GM18499 (cell line): ENCODE results near the gene TRERF1.
"Not testable (repeated sequence)": the region's sequence is repeated elsewhere in the genome, so short reads cannot be mapped to it uniquely, and the experiment has no call there.

Source experiments
- ATAC-seq: cut with Tn5 transposase; IDR thresholded peaks from one replicate; pipeline ENCODE4 v1.9.1; 2021; ENCODE audit warnings: moderate number of reproducible peaks; ENCODE audit not compliant: insufficient read depth, unreplicated experiment

TRERF1 gene

DNA sequence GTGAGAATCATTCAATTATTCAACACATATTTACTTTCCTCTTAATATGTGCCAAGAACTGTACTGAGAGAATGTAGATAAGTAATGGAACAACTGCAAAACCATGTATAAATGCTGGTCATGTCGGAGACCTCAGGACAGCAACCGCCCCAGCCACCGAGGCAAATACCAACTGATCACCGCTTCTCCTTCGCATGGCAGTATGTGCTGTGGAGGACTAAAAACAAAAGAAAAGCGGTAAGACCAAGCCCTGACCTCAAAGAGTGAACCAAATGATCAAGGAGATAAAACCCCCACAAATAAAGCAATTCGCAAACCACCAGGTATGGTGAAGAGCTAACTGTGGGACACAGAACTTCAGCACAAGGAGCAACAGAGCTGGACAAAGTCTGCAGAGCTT lies 104.3 kb downstream of the TRERF1 start:
- no peak for ATAC-seq

GRCh38 chr6:42345696-42346416 lies 105.9 kb downstream of the TRERF1 start:
- ATAC-seq, result no peak

- no peak for ATAC-seq
Measured at GRCh38 chr6:42344756-42345155, 107.0 kb downstream of the TRERF1 start.

DNA sequence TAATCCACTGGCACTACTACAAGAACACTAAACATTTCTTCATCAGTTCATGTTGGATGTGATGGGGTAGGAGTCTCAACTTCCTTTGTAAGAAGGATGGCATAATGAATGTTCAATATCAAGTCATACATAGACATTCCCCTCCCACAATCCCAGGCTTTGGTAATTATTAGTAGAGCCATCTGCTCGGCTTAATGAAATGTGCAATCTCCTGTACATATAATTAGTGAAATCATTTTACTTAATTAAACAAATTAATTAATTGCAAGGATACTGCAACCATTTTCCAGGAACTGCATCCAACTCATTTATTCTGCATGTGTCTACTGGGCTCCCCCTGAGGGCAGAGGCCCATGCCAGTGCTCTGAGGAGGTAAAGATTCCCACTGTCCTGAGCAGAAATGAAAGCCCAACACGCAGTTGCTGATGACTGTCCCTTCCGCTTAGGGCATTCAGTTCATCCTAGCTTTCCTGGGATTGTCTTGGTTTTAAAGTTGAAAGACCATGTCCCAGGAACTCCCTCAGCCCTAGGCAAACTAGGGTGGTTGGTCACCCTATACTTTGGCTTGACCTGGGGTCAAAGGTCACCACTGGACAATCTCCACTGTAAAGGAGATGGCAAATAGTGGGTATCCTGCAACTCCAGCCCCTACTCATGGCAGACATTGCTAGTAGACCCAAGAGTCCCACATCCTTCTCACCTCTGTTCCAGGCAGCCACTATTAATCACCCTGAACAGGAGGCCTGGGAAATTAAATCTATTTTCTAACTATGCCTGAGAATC lies 109.8 kb downstream of the TRERF1 start:
- ATAC-seq, result no peak

- no peak for ATAC-seq
Measured at GRCh38 chr6:42341221-42341620, 110.5 kb downstream of the TRERF1 start.

DNA sequence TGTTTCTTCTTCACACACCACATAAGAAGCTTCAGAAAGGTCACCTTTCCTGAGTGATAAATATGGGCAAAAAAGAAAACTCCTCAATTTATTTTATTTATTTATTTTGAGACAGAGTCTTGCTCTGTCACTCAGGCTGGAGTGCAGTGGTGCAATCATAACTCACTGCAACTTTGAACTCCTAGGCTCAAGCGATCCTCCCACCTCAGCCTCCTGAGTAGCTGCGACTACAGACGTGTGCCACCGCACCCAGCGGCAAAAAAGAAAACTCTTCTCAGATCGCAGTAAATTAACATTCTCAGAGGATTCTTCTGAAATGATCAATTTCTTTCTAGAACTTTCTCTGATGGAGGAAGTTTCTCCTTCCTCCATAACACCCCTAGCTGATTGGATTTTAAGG lies 111.2 kb downstream of the TRERF1 start:
- no peak for ATAC-seq

DNA sequence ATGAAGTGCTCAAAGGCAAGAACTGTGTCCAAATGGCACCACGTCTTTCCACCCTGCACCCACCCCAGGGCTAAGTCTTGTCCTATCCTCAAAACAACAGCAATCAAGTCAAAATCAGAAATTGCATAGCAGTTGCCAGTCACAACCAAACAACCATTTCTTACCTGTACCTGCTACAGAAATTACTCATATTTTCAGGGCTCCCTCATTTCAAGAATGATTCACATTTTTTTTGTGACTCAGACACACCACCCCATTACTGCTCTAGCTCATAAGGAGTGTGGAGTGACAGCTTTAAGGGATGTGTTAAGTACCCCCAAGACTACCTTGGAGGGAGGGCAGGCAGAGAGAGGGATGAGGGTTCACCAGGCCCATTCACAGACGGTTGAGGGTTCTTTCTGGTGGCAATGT lies 111.7 kb downstream of the TRERF1 start:
- no peak for ATAC-seq

DNA sequence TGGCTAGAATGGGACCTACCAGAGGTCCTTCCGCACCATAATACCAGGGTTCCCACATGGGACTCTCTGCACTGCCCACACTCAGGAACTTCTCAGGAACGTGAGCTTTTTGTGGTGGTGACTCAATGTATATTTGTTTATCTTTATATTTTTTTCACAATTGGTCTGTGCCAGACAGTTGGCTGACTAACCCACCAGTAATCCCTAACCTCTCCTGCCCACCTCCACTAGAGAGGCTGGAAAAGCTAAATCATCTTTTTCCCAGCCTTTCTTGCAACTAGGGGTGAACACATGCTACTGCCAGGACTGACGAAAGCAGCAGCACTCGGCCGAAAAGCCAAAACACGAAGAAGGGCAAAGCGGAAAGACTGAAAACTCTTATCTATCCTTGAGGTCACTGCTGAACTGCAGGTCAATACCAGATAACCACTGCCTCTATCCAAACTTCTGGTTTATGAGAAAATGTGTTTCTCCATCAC lies 112.9 kb downstream of the TRERF1 start:
- ATAC-seq, result no peak

DNA sequence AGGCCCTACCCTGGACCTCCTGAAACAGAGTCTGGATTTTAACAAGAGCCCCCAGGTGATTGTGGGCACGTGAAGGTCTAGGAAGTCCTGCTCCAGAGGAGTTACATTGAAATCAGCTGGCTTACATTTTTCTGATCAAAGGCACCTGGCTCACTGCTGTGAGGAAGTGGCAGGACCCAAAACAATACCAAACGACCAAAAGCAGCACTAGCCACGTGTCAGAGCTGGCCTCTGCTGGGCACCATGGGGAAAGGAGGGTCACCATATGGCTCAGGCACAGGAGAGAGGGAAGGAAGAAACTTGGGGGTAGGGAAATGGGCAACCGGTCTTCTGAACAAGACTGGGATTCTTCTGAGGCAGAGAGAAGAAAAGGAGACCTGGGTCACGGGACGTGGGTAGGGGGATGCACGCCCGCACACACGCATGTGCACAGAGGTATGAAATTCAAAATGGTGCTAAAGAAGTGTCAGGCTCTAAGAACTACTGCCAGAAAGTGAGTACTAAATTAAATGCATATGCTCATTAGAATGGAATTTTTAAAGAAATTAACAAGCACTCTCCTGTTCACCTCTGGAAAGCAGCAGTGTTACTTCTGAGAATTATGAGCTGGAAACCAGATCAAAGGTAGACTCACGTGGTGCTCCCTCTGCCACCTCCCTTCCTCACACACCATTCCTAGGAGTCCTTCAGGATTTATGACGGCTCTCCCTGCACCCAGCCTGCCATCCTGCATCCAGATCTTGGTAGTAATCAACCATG lies 113.6 kb downstream of the TRERF1 start:
- ATAC-seq, result no peak

DNA sequence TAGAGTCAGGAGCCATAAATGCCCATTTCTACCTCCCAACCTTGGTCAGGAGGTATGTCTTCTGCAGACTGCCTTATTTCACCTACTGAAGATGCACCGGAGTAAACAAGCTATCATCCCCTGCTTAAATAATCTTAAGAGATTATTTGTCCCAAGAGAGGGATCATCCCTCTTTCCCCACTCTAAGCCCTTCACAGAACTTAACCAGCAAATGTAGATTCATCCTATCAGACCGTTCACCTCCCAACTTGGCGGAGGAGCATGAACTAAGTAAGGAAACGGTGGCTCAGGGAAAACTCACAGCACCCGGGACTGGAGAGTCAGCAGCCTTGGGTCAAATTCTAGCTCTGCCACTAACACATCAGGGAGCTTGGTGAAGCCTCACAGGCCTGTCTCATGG lies 115.3 kb downstream of the TRERF1 start:
- ATAC-seq, result no peak

DNA sequence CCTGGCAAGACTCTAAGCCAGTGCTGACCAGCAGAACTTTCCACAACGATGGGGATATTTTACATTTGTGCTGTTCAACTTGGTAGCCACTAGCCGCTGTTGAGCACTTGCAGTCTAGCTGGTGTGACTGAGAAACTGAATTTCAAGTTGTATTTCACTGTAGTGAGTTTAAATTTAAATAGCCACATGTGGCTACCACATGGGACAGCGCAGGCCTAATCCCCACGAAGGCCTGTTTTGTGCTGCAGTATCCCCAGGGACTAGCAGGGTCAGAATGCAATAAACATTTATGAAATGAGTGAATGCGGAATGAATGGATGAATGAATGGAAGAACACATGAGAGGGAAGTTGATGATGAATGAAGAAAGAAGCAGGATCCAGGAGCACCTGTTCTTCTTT lies 115.8 kb downstream of the TRERF1 start:
- ATAC-seq, result no peak

GRCh38 chr6:42334870-42335269 lies 116.9 kb downstream of the TRERF1 start:
- ATAC-seq, result no peak

DNA sequence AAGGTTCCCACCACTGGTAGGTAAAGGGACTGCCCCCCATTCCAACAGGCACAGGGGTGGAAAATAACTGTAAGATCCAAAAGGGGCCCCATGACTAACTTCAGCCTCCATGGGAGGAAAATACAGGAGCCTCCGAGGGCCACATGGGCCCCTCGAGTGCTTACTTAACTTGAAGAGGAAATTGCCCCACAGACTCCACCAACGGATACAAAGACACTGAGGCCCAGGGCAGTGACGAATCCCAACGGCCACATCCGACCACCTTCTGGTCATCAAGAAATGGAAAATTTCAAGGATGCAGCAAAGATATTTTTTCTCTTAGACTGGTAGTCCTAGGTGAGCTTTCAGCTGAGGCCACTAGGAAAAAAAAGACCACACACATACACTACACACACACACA lies 118.1 kb downstream of the TRERF1 start:
- ATAC-seq, result no peak

GRCh38 chr6:42332916-42333315 lies 118.8 kb downstream of the TRERF1 start:
- no peak for ATAC-seq

DNA sequence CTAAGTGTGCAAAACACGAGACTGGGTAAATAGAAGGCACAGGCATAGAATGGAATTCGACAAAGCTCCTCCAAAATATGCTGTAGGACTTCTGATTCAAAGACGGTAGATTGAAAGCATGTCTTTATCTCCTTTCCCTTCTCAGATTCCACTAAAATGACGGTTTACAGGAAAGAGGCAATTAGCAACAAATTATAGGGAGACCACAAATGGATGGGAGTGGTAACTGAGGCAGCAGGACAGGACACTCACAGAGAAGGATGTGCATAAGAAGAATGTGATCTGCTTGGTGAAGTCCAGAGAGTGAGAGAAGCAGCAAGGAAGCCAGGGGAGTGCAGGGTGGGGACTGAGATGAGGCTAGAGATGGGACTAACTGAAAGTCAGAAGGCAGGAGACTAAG lies 120.7 kb downstream of the TRERF1 start:
- ATAC-seq, result no peak

GRCh38 chr6:42326248-42326647 lies 125.5 kb downstream of the TRERF1 start:
- ATAC-seq, result no peak

GRCh38 chr6:42324656-42325324 lies 126.9 kb downstream of the TRERF1 start:
- ATAC-seq, result not testable (repeated sequence)

DNA sequence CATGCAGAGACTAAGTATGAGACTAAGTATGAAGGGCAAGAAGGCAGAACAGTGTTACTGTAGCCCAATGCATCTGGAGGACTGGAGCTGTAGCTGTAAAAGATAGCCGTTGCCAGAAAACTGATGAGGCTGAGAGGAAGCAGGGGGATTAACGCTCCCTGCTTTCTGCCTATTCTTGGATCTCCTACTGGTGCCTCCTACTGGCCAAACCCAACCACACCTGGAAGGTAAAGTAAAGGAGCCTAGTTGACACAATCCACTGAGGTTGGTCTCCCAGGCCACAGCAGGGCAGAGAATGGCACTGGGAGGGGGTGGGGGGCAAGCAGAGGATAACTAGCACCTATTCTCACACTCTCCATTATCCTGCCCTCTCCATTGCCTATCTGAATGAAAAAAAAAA lies 129.1 kb downstream of the TRERF1 start:
- no peak for ATAC-seq

- no peak for ATAC-seq
Measured at GRCh38 chr6:42321976-42322375, 129.8 kb downstream of the TRERF1 start.

DNA sequence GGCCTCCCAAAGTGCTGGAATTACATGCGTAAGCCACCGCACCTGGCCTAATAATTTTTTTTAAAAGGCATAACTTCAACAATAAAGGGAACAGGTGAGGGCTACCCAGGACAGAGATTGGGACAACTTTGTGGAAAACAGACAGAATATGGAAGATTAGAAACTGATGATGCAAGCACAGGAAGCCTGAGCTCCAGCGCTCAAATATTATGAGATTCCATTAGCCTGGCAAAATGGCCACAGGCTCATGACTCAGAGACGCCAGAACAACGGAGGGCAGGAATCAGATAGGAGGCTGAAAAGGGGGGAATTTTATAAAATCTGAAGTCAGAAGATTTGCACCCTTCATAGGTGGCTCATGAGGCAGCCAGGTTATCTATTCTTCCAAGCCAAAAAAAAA lies 131.0 kb downstream of the TRERF1 start:
- no peak for ATAC-seq
